HCT116 (cell line): ENCODE results near the gene EP400. TPM values are rescaled to one million over a fixed set of nuclear protein-coding genes. Genes with fewer than 3 reads are reported as not detected.

Experiments
- ATAC-seq: fragments of 200-7000 bp; cut with Tn5 transposase; 2 replicates; pipeline ENCODE4 v1.9.1; 2020; ENCODE audit warnings: mild to moderate bottlenecking, moderate library complexity
- BruUV-seq: library from RNA; stranded (reverse); fragments of 400-500 nt; replicated peaks from 2 replicates; lab custom pipeline; 2021; lab: Mats Ljungman, UMichigan
- CTCF ChIA-PET: fragments of 300-600 bp; sonication (Branson Sonifier 250); formaldehyde crosslinking; loops from one replicate; lab custom pipeline; 2021; ENCODE audit warnings: antibody characterized with exemption; lab: Charles Lee
- POLR2A ChIA-PET: fragments of 300-600, 350-600 bp; sonication (Branson Sonifier 250); formaldehyde crosslinking; loops from one replicate; lab custom pipeline; 2021; ENCODE audit warnings: antibody characterized with exemption; lab: Charles Lee
- RAD21 ChIA-PET, 2 experiments: fragments of 300-600 bp; sonication (Branson Sonifier 250); formaldehyde crosslinking; loops; one replicate each; lab custom pipeline; 2023; ENCODE audit warnings: low total read pairs in 2 of 2; ENCODE audit not compliant: uncharacterized antibody in 2 of 2, unreplicated experiment in 2 of 2, low non-redundant PET in 1 of 2; lab: Charles Lee
- DNase-seq: peaks from one replicate; pipeline ENCODE4 v3.0.0-alpha.2; 2010; ENCODE audit warnings: low read depth, low spot score
- H2AFZ ChIP-seq: fragments of 200-600 bp; shearing (Covaris generic), sonication (generic); 2 replicates; pipeline ENCODE4 v1.6.1; 2017; ENCODE audit warnings: low read depth, mixed run types, mixed read lengths, antibody characterized with exemption, low read length; ENCODE audit not compliant: poor library complexity, severe bottlenecking
- H3K27ac ChIP-seq: 2 replicates; pipeline ENCODE4 v1.5.1; 2012; ENCODE audit warnings: low read depth, low read length
- H3K27me3 ChIP-seq: fragments of 200-600 bp; sonication (generic); 2 replicates; pipeline ENCODE4 v1.6.1; 2016; ENCODE audit warnings: mixed run types, low read length, mixed read lengths; ENCODE audit not compliant: insufficient read depth
- H3K36me3 ChIP-seq, 2 experiments: fragments of 200-500 bp in 1 of 2; fragments of 200-600 bp in 1 of 2; sonication (Bioruptor generic) in 1 of 2; sonication (generic) in 1 of 2; 2 replicates each; pipeline versions ENCODE4 v1.5.1 to v1.6.1; 2014 to 2016; ENCODE audit warnings: low read length in 2 of 2, inconsistent platforms in 1 of 2, mixed read lengths in 1 of 2, mixed run types in 1 of 2; ENCODE audit not compliant: insufficient read depth in 2 of 2, control insufficient read depth in 1 of 2
- H3K4me1 ChIP-seq, 2 experiments: fragments of 200-600 bp in 1 of 2; sonication (generic) in 1 of 2; 2 replicates each; pipeline versions ENCODE4 v1.5.1 to v1.6.1; 2012 to 2017; ENCODE audit warnings: low read length in 2 of 2, inconsistent platforms in 1 of 2, mild to moderate bottlenecking in 1 of 2, mixed read lengths in 1 of 2, mixed run types in 1 of 2, moderate library complexity in 1 of 2; ENCODE audit not compliant: insufficient read depth in 2 of 2, control insufficient read depth in 1 of 2
- H3K4me2 ChIP-seq: fragments of 200-600 bp; sonication (generic); 2 replicates; pipeline ENCODE4 v1.6.1; 2017; ENCODE audit warnings: mixed run types, low read length, mixed read lengths
- H3K4me3 ChIP-seq, 2 experiments: fragments of 200-600 bp in 1 of 2; sonication (generic) in 1 of 2; replicated peaks in 1 of 2; 2 replicates each; pipeline ENCODE4 v1.5.1; 2011 to 2016; ENCODE audit warnings: low read length in 2 of 2, control low read depth in 1 of 2, low read depth in 1 of 2, mild to moderate bottlenecking in 1 of 2, mixed read lengths in 1 of 2, mixed run types in 1 of 2
- H3K79me2 ChIP-seq: fragments of 200-600 bp; sonication (generic); 2 replicates; pipeline ENCODE4 v1.6.1; 2017; ENCODE audit warnings: mild to moderate bottlenecking, mixed run types, low read length, moderate library complexity, mixed read lengths; ENCODE audit not compliant: insufficient read depth
- H3K9ac ChIP-seq: fragments of 200-600 bp; sonication (generic); 2 replicates; pipeline ENCODE4 v1.6.1; 2016; ENCODE audit warnings: low read length, mixed read lengths
- H3K9me2 ChIP-seq: fragments of 200-600 bp; sonication (generic), shearing (Covaris generic); 2 replicates; pipeline ENCODE4 v1.6.1; 2017; ENCODE audit warnings: mixed run types, mild to moderate bottlenecking, moderate library complexity; ENCODE audit not compliant: insufficient read depth
- H3K9me3 ChIP-seq, 2 experiments: fragments of 200-500 bp in 1 of 2; fragments of 200-600 bp in 1 of 2; sonication (Bioruptor generic) in 1 of 2; sonication (generic) in 1 of 2; 2 replicates each; pipeline ENCODE4 v1.6.1; 2014 to 2017; ENCODE audit warnings: low read length in 2 of 2, mixed read lengths in 2 of 2, inconsistent platforms in 1 of 2, low read depth in 1 of 2, mild to moderate bottlenecking in 1 of 2, mixed run types in 1 of 2, moderate library complexity in 1 of 2; ENCODE audit not compliant: control insufficient read depth in 1 of 2, insufficient read depth in 1 of 2
- H4K20me1 ChIP-seq: fragments of 200-600 bp; sonication (generic), shearing (Covaris generic); 2 replicates; pipeline ENCODE4 v1.6.1; 2017; ENCODE audit warnings: mixed run types, mild to moderate bottlenecking, moderate library complexity; ENCODE audit not compliant: insufficient read depth
- EZH2 ChIP-seq: fragments of 200-600 bp; sonication (generic); IDR thresholded peaks from 2 replicates; pipeline ENCODE4 v1.6.1; 2017; ENCODE audit warnings: antibody characterized with exemption, mixed run types
- RAD21 ChIP-seq: IDR thresholded peaks from 2 replicates; pipeline ENCODE4 v1.6.1; 2012; ENCODE audit warnings: low read depth, mild to moderate bottlenecking
- TCF7L2 ChIP-seq: IDR thresholded peaks from 2 replicates; pipeline ENCODE4 v1.7.0; 2011; ENCODE audit warnings: borderline replicate concordance, inconsistent platforms; ENCODE audit not compliant: insufficient read depth, insufficient read length; ENCODE audit errors: extremely low read depth
- YY1 ChIP-seq: IDR thresholded peaks from 2 replicates; pipeline ENCODE4 v1.6.1; 2011; ENCODE audit warnings: low read length, low read depth, moderate library complexity, mild to moderate bottlenecking; ENCODE audit not compliant: insufficient replicate concordance; ENCODE audit errors: extremely low read depth
- intact Hi-C: fragments of 100-400 bp; cut with micrococcal nuclease; formaldehyde crosslinking; loops from 2 replicates; pipeline ENCODE4 v1.10.0; 2022
- total RNA-seq: library from RNA; stranded (reverse); gene quantifications from one replicate; pipeline ENCODE4 v1.2.1, GENCODE V29; 2021; ENCODE audit not compliant: unreplicated experiment
- TF ChIP-seq, protein P1 (sequence below): IDR thresholded peaks from 2 replicates; pipeline ENCODE4 v1.6.1; 2012
- TF ChIP-seq, protein P2 (sequence below), 3 experiments: fragments of 200-600 bp in 1 of 3; sonication (generic) in 1 of 3; IDR thresholded peaks in 2 of 3; conservative IDR thresholded peaks in 1 of 3; 2 replicates each; pipeline ENCODE4 v1.5.1; 2012 to 2017; ENCODE audit warnings: low read depth in 2 of 3, low read length in 2 of 3, antibody characterized with exemption in 1 of 3, borderline replicate concordance in 1 of 3, control low read depth in 1 of 3, mild to moderate bottlenecking in 1 of 3, mixed read lengths in 1 of 3, mixed run types in 1 of 3, moderate library complexity in 1 of 3; ENCODE audit not compliant: insufficient read depth in 1 of 3
- TF ChIP-seq, protein P3 (sequence below): IDR thresholded peaks from 2 replicates; pipeline ENCODE4 v1.6.1; 2012
- TF ChIP-seq, protein P4 (sequence below): IDR thresholded peaks from 2 replicates; pipeline ENCODE4 v1.6.1; 2011; ENCODE audit warnings: mild to moderate bottlenecking, low read length, moderate library complexity; ENCODE audit not compliant: insufficient replicate concordance; ENCODE audit errors: extremely low read depth

The EP400 gene
- total RNA-seq, 1 experiment from 2014 or later = 54.5 TPM

DNA sequence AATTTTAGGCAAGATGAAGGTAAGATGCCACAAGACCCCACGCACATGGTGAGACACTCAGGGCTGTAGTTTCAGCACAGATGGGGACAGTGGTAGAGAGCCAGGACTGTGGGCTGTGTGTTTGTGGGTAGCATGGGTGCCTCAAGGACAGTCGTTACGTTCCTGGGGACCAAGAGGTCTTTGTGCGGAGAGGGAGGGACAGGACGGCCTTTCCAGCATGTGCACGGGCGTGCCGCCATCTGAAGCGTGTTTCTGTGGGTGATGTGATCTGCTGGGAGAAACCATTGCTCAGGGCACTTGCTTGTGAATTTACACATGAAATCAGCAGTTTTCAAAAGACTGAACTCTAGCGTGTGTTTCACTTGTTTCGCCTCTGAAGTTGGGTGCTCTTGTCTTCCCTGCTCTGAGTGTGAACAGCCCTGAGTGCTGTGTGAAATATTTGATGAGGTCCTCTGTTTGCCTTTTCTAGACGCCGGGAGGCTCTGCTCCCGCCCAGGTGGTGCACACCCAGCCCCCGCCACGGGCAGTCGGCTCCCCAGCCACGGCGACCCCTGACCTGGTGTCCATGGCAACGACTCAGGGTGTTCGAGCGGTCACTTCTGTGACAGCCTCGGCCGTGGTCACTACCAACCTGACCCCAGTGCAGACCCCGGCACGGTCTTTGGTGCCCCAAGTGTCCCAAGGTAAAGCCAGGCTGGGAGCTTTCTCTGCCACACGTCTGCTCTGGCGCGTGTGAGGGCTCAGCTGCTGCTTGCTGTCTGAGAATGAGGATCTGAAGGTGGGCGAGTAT is 112.1 kb downstream of the EP400 start:
- H3K27ac ChIP-seq = no peak overlapping the region
- H3K4me3 ChIP-seq = no peak overlapping the region
- ChIA-PET POLR2A (no interaction called here), CTCF (no interaction called here), RAD21 (no interaction called here)
- no peak overlapping the region for H3K9ac ChIP-seq
- H2AFZ ChIP-seq = no peak overlapping the region
- no peaks in the 10 kb centered on the region for H3K9me2 ChIP-seq
- no peaks in the 10 kb centered on the region for H3K9me3 ChIP-seq
- no TSS peak for BruUV-seq
- H3K4me1 ChIP-seq = no peaks in the 10 kb centered on the region
- no peaks in the 10 kb centered on the region for H4K20me1 ChIP-seq
- no peak for ATAC-seq
- TF ChIP-seq EZH2 (no peak), RAD21 (no peak), TCF7L2 (no peak), YY1 (no peak)
- TF ChIP-seq, protein P1, sequence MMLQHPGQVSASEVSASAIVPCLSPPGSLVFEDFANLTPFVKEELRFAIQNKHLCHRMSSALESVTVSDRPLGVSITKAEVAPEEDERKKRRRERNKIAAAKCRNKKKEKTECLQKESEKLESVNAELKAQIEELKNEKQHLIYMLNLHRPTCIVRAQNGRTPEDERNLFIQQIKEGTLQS = no peak
- TF ChIP-seq, protein P2, sequence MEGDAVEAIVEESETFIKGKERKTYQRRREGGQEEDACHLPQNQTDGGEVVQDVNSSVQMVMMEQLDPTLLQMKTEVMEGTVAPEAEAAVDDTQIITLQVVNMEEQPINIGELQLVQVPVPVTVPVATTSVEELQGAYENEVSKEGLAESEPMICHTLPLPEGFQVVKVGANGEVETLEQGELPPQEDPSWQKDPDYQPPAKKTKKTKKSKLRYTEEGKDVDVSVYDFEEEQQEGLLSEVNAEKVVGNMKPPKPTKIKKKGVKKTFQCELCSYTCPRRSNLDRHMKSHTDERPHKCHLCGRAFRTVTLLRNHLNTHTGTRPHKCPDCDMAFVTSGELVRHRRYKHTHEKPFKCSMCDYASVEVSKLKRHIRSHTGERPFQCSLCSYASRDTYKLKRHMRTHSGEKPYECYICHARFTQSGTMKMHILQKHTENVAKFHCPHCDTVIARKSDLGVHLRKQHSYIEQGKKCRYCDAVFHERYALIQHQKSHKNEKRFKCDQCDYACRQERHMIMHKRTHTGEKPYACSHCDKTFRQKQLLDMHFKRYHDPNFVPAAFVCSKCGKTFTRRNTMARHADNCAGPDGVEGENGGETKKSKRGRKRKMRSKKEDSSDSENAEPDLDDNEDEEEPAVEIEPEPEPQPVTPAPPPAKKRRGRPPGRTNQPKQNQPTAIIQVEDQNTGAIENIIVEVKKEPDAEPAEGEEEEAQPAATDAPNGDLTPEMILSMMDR (IDR thresholded peaks at IDR 0.05 in 2 of 3, conservative IDR thresholded peaks at IDR 0.05 in 1 of 3; ENCODE audit: borderline replicate concordance in 1 of 3, insufficient read depth in 1 of 3, low read depth in 2 of 3, low read length in 2 of 3) = no peak
- TF ChIP-seq, protein P3, sequence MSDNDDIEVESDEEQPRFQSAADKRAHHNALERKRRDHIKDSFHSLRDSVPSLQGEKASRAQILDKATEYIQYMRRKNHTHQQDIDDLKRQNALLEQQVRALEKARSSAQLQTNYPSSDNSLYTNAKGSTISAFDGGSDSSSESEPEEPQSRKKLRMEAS = no peak
- TF ChIP-seq, protein P4, sequence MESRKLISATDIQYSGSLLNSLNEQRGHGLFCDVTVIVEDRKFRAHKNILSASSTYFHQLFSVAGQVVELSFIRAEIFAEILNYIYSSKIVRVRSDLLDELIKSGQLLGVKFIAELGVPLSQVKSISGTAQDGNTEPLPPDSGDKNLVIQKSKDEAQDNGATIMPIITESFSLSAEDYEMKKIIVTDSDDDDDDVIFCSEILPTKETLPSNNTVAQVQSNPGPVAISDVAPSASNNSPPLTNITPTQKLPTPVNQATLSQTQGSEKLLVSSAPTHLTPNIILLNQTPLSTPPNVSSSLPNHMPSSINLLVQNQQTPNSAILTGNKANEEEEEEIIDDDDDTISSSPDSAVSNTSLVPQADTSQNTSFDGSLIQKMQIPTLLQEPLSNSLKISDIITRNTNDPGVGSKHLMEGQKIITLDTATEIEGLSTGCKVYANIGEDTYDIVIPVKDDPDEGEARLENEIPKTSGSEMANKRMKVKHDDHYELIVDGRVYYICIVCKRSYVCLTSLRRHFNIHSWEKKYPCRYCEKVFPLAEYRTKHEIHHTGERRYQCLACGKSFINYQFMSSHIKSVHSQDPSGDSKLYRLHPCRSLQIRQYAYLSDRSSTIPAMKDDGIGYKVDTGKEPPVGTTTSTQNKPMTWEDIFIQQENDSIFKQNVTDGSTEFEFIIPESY = no peak
- TF ChIP-seq, all 23 proteins: peak for 0
- Histone ChIP-seq H3K4me2 (no peak overlapping the region), H3K27me3 (no peaks in the 10 kb centered on the region), H3K79me2 (no peaks in the 10 kb centered on the region), H3K36me3 (peaks cover 24 to 36% of the 10 kb centered on the region in 2 experiments)
- no peak for DNase-seq
- intact Hi-C loops = no loop called here
